DMS 273 (cell line): ENCODE results near the gene TEX35.
"Not testable (repeated sequence)": the region's sequence is repeated elsewhere in the genome, so short reads cannot be mapped to it uniquely, and the experiment has no call there.

Experiments used
- DNase-seq: peaks from one replicate; lab custom pipeline; 2025; ENCODE audit not compliant: unreplicated experiment; lab: John Stamatoyannopoulos, UW

TEX35 gene

GRCh38 chr1:178493301-178493741 lies 19.6 kb upstream of the TEX35 start:
- no peak for DNase-seq

GRCh38 chr1:178494569-178494971 lies 18.3 kb upstream of the TEX35 start:
- no peak for DNase-seq

GRCh38 chr1:178495158-178495557 lies 17.8 kb upstream of the TEX35 start:
- no peak for DNase-seq

DNA sequence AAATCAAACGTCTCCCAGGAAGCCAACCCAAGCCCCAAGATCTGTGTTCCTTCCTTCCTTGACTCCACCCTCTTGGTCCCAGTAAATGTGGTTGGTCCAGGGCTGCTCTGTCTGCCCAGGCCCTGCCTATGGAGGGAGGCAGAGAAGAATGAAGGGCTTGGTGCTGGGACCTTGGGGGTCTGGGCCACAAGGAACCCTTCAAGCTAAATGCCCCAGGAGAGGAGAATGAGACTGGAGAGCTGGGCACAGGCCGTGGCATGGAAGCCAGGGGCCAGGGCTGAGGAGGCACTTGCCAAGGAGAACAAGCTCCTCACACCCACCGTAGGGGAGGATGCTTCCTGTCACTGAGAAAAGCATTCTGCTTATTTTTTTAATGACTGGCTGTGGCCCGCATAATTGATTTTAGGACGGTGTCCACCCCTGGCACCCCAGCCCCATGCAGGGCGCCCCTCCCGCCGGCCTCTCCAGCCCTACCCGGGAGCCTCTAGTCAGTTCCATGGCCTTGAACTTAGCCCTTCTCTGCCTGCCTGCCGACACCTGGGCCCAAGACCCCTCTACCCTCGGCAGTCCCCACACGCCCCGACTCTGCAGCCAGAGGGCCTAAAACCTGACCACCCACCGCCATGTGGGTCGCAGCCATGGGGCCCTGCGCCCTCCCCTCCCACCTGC lies 17.0 kb upstream of the TEX35 start:
- DNase-seq, result no peak

GRCh38 chr1:178496410-178497135 lies 16.3 kb upstream of the TEX35 start, which contains the start of gene CLEC20A:
CLEC20A (minus strand) TSS chr1:178496964; CDS start chr1:178496939, 25 bp downstream.
- no peak for DNase-seq

DNA sequence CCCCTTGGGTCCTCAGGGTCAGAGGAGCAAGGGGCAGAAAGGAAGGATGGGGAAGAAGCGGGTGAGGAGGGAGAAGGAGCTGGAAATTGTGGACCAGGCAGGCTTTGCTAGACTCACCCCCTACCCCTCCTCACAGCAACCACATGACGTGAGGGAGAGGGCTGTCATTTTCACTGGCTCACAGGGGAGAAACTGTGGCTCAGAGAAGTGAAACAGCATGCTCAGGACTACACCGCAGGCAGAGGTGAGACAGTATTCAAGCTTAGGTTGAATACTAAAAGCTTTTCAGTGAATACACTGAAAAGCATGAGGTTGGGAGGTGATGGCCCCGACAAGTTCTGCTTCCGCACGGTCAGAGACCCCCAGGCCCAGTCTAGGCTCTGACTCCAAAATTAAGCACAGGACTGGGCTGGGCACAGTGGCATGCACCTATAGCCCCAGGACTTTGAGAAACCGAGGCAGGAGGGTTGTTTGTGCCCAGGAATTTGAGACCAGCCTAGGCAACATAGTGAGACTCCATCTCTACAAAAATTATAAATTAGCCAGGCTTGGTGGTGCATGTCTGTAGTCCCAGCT lies 14.9 kb upstream of the TEX35 start:
- DNase-seq, result no peak

- DNase-seq, result no peak
Measured at GRCh38 chr1:178498896-178499675, 13.8 kb upstream of the TEX35 start.

- peak; percentile 41 for DNase-seq
Measured at GRCh38 chr1:178500091-178500770, 12.7 kb upstream of the TEX35 start.

DNA sequence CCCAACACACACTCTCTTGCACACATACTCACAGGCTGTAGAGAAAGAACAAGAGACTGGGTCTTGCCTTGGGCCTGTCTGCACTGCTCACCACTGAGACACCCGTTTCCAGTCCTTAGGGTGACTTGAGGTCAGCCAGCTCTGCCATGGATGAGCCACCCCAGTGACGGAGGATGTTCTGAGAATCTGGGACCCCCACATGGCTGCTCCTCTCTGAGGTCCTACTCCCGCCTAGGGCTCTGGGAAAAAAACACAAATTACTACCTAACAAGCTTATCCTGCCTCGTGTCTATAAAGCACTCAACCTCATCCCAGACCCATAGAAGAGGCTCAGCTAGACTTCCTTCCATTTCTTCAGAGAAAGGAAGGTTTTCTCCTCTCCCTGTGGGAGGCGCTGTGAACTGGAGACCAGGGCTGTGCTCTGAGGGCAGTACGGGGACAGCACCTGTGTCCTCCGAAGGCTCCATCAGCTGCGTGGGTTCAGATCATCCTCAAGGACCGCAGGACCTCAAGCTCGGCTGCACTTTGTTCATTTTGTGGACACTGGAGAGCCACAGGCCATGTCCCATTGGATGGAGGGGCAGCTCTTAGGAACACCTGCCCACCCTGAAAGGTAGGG lies 11.9 kb upstream of the TEX35 start:
- no peak for DNase-seq

- peak; percentile 86 for DNase-seq
Measured at GRCh38 chr1:178501705-178502329, 11.1 kb upstream of the TEX35 start.

DNA sequence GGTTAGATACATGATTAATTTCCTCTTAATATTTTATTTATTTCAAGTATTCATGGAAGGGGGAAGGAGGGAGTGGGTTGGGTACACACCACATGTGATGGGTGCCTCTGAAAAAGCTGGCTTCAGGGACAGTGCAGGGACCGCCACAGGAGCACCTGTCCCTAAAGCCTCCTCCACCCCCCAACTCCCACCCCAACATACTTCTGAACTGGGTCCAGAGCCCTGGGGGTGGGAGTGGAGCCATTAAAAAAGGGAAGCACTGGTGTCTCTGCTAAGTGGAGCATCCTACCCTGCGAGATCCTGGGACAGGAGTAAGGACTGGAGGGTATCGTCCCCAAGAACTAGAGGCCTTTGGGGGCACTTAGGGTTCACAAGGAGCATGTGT lies 10.6 kb upstream of the TEX35 start:
- no peak for DNase-seq

GRCh38 chr1:178502856-178503255 lies 10.1 kb upstream of the TEX35 start:
- DNase-seq, result no peak

DNA sequence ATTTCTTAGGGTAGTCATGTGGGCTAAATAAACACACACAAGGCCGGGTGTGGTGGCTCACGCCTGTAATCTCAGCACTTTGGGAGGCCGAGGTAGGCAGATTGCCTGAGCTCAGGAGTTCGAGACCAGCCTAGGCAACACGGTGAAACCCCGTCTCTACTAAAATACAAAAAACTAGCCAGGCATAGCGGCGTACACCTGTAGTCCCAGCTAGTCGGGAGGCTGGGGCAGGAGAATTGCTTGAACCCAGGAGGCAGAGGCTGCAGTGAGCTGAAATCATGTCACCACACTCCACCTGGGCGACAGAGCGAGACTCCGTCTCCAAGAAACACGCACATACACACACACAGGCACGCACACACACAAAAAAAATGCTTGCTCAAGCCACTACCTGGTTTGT lies 9.6 kb upstream of the TEX35 start:
- DNase-seq, result not testable (repeated sequence)

DNA sequence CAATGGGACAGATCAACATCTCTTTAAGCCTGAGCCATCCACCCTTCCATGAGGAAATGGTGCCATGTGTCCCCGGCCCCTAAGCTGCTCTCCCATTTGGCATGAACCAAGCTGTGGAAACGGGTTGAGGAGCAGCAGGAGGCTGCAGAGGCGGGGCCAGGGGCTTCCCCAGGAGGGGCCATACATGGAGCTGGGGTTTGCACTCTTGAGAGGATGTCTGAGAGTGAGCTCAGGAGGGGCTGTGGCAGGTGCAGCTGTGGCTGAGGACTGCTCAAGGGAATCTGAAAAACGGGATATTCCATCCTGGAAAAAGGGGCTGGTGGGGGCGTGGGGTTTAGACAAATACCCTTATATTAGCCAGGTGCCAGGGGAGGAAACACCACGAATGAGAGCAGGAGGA lies 9.1 kb upstream of the TEX35 start:
- DNase-seq, result no peak

- DNase-seq, result no peak
Measured at GRCh38 chr1:178504286-178504685, 8.6 kb upstream of the TEX35 start.

- DNase-seq, result no peak
Measured at GRCh38 chr1:178506177-178506576, 6.7 kb upstream of the TEX35 start.

DNA sequence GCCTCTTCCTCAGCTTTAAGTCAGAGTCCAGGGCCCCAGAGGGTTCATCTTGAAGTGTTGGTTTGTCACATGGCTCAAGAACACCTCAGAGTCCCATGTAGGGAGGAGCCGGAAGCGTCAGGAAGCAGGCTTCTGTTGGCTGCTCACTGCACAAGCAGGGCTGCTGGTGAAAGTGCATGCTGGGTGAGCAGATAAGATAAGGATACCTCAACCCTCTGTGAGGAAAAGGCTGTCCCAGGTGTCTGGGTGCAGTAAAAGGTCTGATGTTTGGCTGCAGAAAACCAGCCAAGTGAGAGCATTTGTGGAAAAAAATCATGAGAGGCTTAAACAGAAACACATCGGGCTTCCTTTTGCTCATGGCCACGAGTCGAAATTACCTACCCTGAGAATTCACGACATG lies 6.2 kb upstream of the TEX35 start:
- no peak for DNase-seq

- no peak for DNase-seq
Measured at GRCh38 chr1:178509414-178510007, 3.4 kb upstream of the TEX35 start.

GRCh38 chr1:178510155-178510554 lies 2.8 kb upstream of the TEX35 start:
- no peak for DNase-seq
